Sigmoid colon (tissue), 7 donors: ENCODE results near the gene C9orf153. TPM values are rescaled to one million over a fixed set of nuclear protein-coding genes. Genes with fewer than 3 reads are reported as not detected.
"Not testable (repeated sequence)": the region's sequence is repeated elsewhere in the genome, so short reads cannot be mapped to it uniquely, and the experiment has no call there.

ENCODE experiments used
- DNase-seq: peaks from one replicate; pipeline ENCODE4 v3.0.0-alpha.2; 2019
- H3K27ac ChIP-seq, 4 donors: fragments of 200-600 bp; sonication (generic); one replicate each; pipeline ENCODE4 v1.5.1; 2016 to 2019; ENCODE audit warnings: mild to moderate bottlenecking in 1 of 4
- H3K27me3 ChIP-seq, 3 donors: fragments of 200-600 bp; sonication (generic); one replicate each; pipeline ENCODE4 v1.5.1; 2019; ENCODE audit warnings: mild to moderate bottlenecking in 1 of 3
- H3K36me3 ChIP-seq, 4 donors: fragments of 200-600 bp; sonication (generic); one replicate each; pipeline ENCODE4 v1.5.1; 2016 to 2019
- H3K4me1 ChIP-seq, 4 donors: fragments of 200-600 bp; sonication (generic); one replicate each; pipeline ENCODE4 v1.5.1; 2017 to 2019
- H3K4me3 ChIP-seq, 4 donors: fragments of 200-600 bp; sonication (generic); one replicate each; pipeline ENCODE4 v1.5.1; 2017 to 2019; ENCODE audit warnings: mild to moderate bottlenecking in 2 of 4, moderate library complexity in 1 of 4
- H3K9me3 ChIP-seq, 4 donors: fragments of 200-600 bp in 3 of 4; sonication (generic) in 3 of 4; one replicate each; pipeline versions ENCODE4 v1.5.1 to v1.6.1; 2013 to 2019
- CTCF ChIP-seq, 4 experiments: fragments of 450-650 bp in 3 of 4; fragments of 200-600 bp in 1 of 4; IDR thresholded peaks; one replicate each; pipeline ENCODE4 v1.5.1; 2016 to 2019; ENCODE audit warnings: antibody characterized with exemption in 4 of 4, mild to moderate bottlenecking in 3 of 4, moderate library complexity in 2 of 4
- EP300 ChIP-seq, 4 donors: sonication (generic); formaldehyde crosslinking; IDR thresholded peaks; one replicate each; pipeline ENCODE4 v1.6.1; 2017; ENCODE audit warnings: antibody characterized with exemption in 4 of 4
- POLR2A ChIP-seq, 2 donors: fragments of 450-650 bp; IDR thresholded peaks; one replicate each; pipeline ENCODE4 v1.6.1; 2016; ENCODE audit warnings: antibody characterized with exemption in 2 of 2, mild to moderate bottlenecking in 2 of 2, moderate library complexity in 2 of 2
- POLR2AphosphoS5 ChIP-seq, 4 donors: sonication (generic); formaldehyde crosslinking; IDR thresholded peaks; one replicate each; pipeline ENCODE4 v1.6.1; 2017; ENCODE audit warnings: antibody characterized with exemption in 4 of 4
- WGBS, 2 donors: extraction: QIAGEN DNeasy Blood & Tissue Kit; methylation state at CpG; one replicate each; pipeline ENCODE4 v1.1.7; 2013; 5-methylcytosine and 5-hydroxymethylcytosine counted together
- intact Hi-C: fragments of 100-400 bp; cut with DNase I; formaldehyde crosslinking; loops from one replicate; pipeline ENCODE4 v1.15.1; 2023
- polyA plus RNA-seq, 3 donors: library from polyadenylated mRNA; stranded (reverse); fragments of 200-250 nt; gene quantifications; one replicate each; pipeline ENCODE4 v1.2.3, GENCODE V29; 2013
- total RNA-seq, 4 donors: library from RNA; depleted of rRNA; stranded (reverse); fragments of >200 nt; gene quantifications; one replicate each; pipeline ENCODE4 v1.1.0, GENCODE V29; 2016
- donor health status: healthy with polysubstance abuse.
- donor health status: Bipolar disorder and iron deficiency.
- donor health status: healthy.

C9orf153 gene
- total and polyA plus RNA-seq, 7 donors, result 0.09 to 0.99 (median 0.27) TPM; not detected in 4

GRCh38 chr9:86301686-86302085 is 42.2 kb upstream of the C9orf153 start:
- Histone ChIP-seq H3K4me1 (no peaks in the 10 kb centered on the region), H3K9me3 (no peaks in the 10 kb centered on the region), H3K27ac (no peak overlapping the region), H3K27me3 (no peaks in the 10 kb centered on the region), H3K36me3 (peaks cover 6 to 99% (median 67%) of the 10 kb centered on the region in 4 donors), H3K4me3 (no peak overlapping the region)
- TF ChIP-seq EP300 (IDR thresholded peaks at IDR 0.05) (no peak), POLR2A (IDR thresholded peaks at IDR 0.05) (no peak), POLR2AphosphoS5 (IDR thresholded peaks at IDR 0.05) (no peak), CTCF (IDR thresholded peaks at IDR 0.05) (no peak)
- 60 to 80% methylated on average over 1 of the region's 1 CpG for WGBS, 2 donors
- intact Hi-C loops, result no loop called here
- no peak for DNase-seq

- Histone ChIP-seq H3K27me3 (no peaks in the 10 kb centered on the region), H3K4me3 (no peak overlapping the region), H3K4me1 (no peaks in the 10 kb centered on the region), H3K36me3 (peaks cover 6 to 99% (median 60%) of the 10 kb centered on the region in 4 donors), H3K9me3 (no peaks in the 10 kb centered on the region), H3K27ac (no peak overlapping the region)
- DNase-seq, result no peak
- TF ChIP-seq EP300 (IDR thresholded peaks at IDR 0.05), result no peak
- WGBS, 2 donors, result 95 to 98% methylated on average over 2 of the region's 2 CpGs
- intact Hi-C loops, result no loop called here
Measured at GRCh38 chr9:86300701-86301100, 41.2 kb upstream of the C9orf153 start.

- Histone ChIP-seq H3K4me1 (no peaks in the 10 kb centered on the region), H3K9me3 (no peaks in the 10 kb centered on the region), H3K27me3 (no peaks in the 10 kb centered on the region), H3K36me3 (peaks cover 6 to 94% (median 52%) of the 10 kb centered on the region in 4 donors), H3K4me3 (no peak overlapping the region), H3K27ac (no peak overlapping the region)
- TF ChIP-seq POLR2A (IDR thresholded peaks at IDR 0.05) (no peak), POLR2AphosphoS5 (IDR thresholded peaks at IDR 0.05) (no peak), EP300 (IDR thresholded peaks at IDR 0.05) (no peak), CTCF (IDR thresholded peaks at IDR 0.05) (no peak)
- intact Hi-C loops, result no loop called here
- 91 to 94% methylated on average over 11 of the region's 11 CpGs for WGBS, 2 donors
- no peak for DNase-seq
Measured at GRCh38 chr9:86298873-86299272, 39.4 kb upstream of the C9orf153 start.

- DNase-seq, H3K4me3 ChIP-seq, H3K27me3 ChIP-seq, H3K27ac ChIP-seq, intact Hi-C loops, H3K9me3 ChIP-seq, H3K4me1 ChIP-seq: not testable (repeated sequence)
- 95% methylated on average over 6 of the region's 6 CpGs for WGBS, 2 donors
- H3K36me3 ChIP-seq, result peaks cover 0 to 41% (median 0%) of the 10 kb centered on the region in 4 donors
Measured at GRCh38 chr9:86290341-86290740, 30.9 kb upstream of the C9orf153 start.

- intact Hi-C loops, result loop anchor here (10.0 kb wide), 1 partner anchor 254 kb away; no protein-coding TSS in a partner anchor
- no peaks in the 10 kb centered on the region for H3K9me3 ChIP-seq
- H3K4me1 ChIP-seq, result no peaks in the 10 kb centered on the region
- no peak overlapping the region for H3K4me3 ChIP-seq
- no peak for TF ChIP-seq CTCF (IDR thresholded peaks at IDR 0.05)
- no peak for TF ChIP-seq POLR2A (IDR thresholded peaks at IDR 0.05)
- TF ChIP-seq EP300 (IDR thresholded peaks at IDR 0.05), result no peak
- TF ChIP-seq POLR2AphosphoS5 (IDR thresholded peaks at IDR 0.05), result no peak
- WGBS, 2 donors, result 94% methylated on average over 6 of the region's 6 CpGs
- H3K27ac ChIP-seq, result no peak overlapping the region
- no peak for DNase-seq
- H3K27me3 ChIP-seq, result no peaks in the 10 kb centered on the region
- H3K36me3 ChIP-seq, result peaks cover 0 to 30% (median 0%) of the 10 kb centered on the region in 4 donors
Measured at GRCh38 chr9:86288499-86289198, 29.2 kb upstream of the C9orf153 start.
